HG03469 (cell line): ENCODE data around the gene SOX13.

Source experiments
- ATAC-seq: cut with Tn5 transposase; IDR thresholded peaks from one replicate; pipeline ENCODE4 v1.9.1; 2021; ENCODE audit warnings: mild to moderate bottlenecking, moderate library complexity, moderate number of reproducible peaks; ENCODE audit not compliant: unreplicated experiment

Gene SOX13

GRCh38 chr1:204130178-204130577 is 57.3 kb downstream of the SOX13 start:
- ATAC-seq = no peak

- no peak for ATAC-seq
Measured at GRCh38 chr1:204130981-204131892, 58.3 kb downstream of the SOX13 start.

DNA sequence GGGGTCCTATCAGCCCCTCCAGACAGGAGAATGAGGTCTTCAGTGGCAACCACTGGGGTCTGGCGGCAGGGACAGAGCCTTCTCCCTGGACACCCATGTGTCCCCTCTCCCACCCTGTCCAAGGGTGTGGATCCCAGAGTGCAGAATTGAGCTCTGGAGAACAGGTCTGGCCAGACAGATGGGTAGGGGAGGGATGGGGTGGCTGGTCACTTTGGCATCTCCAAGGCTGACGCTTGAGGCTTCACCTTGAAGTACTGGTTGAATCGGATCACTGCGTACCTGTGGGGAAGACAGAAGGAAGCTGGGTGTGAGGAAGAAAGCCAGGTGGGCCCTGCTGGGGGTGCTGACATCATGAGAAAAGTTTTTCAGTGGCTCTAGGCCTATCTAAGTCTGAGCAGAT is 59.1 kb downstream of the SOX13 start:
- ATAC-seq = no peak

GRCh38 chr1:204132718-204133117 is 59.8 kb downstream of the SOX13 start:
- ATAC-seq = no peak

GRCh38 chr1:204134103-204134502 is 61.2 kb downstream of the SOX13 start:
- ATAC-seq = no peak

- ATAC-seq = no peak
Measured at GRCh38 chr1:204136814-204137213, 63.9 kb downstream of the SOX13 start.

DNA sequence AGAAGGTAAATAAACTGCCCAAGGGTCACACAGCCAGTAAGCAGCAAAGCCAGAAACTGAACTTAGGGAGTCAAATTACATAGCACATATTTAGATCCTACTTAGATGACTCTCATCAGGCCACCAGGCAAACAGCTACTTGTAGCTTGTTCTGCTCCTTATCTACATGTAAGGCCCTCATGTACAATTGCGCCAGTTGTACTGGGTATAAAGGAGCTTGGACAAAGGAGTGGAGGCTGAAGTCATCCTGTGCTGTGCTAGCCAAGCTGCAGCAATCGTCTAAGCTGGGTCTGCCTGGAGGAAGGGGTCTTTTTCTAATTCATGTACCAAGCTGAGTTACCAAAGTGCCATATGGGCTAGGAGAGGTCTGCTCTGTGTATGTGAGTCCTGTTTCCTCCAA is 66.2 kb downstream of the SOX13 start:
- ATAC-seq = no peak

GRCh38 chr1:204139952-204140351 is 67.0 kb downstream of the SOX13 start:
- no peak for ATAC-seq

DNA sequence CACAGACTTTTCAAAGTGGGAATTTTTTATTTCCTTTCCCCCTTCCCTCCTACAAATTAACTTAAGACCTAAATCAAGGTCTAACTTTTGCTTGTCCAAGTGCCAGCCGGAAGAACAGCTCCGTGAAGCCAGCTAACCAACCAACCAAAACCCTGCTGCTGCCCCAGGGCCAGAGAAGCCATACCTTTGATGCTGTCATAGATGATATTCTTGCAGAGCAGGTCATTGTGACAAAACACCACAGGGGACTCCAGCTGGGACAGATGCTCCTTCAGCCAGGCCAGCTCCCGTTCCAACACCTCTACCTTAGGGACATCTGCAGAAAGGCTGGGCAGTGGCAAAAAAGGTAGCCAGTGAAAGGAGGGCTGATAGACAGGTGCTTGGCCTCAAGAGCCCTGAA is 68.2 kb downstream of the SOX13 start:
- no peak for ATAC-seq

GRCh38 chr1:204142032-204142974 is 69.4 kb downstream of the SOX13 start:
- no peak for ATAC-seq

DNA sequence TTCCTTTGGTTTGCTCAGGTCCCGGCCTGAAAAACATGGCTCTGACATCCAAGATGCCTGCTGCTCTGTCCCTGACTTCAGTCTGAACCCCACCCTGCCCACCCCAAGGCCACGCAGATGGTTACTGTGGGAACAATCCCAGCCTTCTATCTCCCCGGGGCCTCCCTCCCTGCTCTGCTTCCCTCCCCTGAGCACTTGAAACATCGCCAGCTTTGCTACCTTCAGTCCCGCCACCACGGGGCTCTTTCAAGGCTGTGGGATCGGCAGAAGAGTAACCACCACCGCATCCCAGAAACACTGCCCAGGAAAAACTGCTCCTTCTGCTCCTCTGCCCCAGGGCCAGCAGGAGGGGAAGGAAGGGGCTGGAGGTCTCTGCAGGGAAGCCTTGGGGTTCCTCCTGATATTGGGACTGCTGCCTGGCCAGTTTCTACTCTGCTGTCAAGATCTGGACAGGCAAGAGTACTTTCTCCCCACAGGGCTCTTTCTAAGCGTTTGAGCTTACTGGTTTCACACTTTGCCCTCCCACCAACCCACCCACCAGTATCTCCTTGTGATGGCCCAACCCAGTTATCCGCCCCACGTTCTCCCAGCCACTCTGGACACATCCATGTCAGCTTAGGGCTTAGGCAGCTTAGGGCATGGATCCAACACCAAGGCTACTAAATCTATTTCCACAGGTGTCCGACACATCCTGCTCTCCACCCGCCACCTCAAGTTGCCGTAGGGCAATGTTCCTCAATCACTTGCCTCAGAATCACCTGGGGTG is 70.5 kb downstream of the SOX13 start:
- ATAC-seq = no peak

DNA sequence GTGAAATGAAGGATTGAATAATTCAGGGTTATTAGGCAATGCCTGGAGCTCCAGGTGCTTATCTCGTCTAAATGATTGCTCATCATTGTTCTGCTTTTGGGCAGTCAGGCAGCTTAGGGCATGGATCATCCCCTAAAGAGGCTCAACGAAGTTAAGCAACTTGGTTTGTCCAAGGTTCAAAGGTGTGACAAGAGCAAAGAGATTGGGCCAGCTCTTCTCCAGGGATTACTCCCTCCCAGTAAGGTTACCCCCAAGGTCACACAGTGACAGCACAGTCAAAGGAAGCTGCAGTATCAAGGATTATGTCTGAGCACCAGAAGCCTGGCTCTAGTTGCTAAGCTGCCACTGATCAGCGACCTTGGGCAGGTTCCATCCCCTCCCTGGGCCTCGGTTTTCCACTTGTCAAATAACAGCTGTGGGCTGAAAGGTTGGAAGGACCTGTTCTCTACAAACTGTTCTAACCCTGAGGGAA is 72.2 kb downstream of the SOX13 start:
- no peak for ATAC-seq

DNA sequence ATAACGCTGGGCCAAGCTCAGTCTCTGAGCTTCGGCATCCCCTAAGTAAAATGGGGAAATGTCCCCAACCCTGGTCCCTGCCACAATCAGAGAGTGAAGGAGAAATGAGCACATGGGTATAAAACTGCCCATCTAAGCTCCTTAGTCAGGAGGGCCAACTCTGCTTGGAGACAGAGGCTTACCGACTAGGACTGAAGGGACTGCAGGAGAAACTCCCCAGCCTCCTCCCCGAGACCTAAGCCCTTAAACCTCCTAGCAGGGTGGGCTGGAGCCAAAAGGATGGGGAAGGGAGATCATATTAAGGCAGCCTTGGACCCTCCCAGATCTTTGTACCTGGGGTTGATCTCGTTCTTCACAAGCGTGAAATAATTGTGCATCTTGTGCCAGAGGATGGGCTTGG is 73.4 kb downstream of the SOX13 start:
- ATAC-seq = no peak

DNA sequence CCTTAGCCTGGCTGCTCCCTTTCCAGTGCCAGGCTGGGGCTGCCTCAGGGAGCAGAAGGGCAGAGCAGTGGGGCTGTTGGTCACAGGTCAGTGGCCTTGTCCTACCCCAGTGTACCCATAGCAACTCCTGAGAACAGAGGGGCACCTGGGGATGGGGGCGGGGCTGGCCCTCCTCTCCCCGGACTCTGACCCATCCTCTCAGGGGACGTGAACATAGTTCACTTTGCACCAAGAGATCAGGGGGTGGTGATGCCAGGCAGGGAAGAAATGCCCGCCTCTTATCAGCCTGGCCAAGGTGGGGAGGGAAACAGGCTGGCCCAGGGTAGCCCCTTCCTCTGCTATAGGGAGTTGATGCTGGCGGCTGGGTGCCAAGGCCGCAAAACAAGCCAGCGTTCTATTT is 74.0 kb downstream of the SOX13 start:
- ATAC-seq = no peak

DNA sequence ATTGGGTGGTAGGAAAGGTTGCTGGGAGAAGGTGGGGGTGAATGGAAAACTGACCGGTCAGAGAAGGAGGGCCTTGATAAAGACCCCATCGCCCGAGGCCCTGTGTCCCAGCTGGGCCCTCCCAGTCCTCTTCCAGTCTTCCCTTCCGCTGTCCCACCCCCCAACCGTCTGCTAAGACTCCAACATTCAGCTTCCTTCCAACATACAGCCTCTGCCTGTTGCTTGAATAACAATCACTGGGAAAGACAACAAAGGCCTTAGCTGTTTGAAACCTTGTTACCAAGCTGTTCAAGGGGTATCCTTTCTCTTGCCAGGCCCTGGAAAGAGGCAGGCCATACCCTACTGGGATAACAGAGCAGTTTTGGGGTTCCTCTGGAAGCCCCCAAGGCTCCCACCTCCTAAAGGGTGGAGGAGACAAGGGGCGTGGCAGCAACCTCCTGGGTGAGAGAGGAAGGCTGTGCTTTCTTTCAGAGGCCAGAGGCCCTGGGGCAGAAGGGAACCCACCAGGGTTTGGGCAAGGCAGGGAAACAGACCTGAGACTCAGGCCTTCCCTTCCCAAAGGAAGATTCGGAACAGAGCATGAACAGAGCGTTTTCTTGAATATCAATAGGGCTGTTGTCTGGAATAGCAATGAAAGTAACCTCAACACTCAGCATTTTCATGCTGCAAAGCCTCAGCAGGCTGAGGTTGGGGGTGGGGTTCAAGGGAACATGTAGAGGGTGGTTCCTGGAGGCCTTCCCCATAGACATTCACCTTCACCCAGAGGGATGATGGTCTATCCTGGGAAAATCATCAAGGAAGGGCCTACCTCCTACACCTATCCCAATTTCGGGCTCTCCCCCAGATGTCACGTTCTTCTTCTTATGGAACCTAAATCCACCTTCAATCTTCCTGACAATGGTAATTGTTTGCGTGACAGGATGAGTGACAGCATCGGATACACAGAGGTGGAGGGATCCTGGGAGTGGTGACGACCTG is 74.8 kb downstream of the SOX13 start:
- ATAC-seq = no peak

GRCh38 chr1:204149107-204149506 is 76.2 kb downstream of the SOX13 start:
- ATAC-seq = no peak

DNA sequence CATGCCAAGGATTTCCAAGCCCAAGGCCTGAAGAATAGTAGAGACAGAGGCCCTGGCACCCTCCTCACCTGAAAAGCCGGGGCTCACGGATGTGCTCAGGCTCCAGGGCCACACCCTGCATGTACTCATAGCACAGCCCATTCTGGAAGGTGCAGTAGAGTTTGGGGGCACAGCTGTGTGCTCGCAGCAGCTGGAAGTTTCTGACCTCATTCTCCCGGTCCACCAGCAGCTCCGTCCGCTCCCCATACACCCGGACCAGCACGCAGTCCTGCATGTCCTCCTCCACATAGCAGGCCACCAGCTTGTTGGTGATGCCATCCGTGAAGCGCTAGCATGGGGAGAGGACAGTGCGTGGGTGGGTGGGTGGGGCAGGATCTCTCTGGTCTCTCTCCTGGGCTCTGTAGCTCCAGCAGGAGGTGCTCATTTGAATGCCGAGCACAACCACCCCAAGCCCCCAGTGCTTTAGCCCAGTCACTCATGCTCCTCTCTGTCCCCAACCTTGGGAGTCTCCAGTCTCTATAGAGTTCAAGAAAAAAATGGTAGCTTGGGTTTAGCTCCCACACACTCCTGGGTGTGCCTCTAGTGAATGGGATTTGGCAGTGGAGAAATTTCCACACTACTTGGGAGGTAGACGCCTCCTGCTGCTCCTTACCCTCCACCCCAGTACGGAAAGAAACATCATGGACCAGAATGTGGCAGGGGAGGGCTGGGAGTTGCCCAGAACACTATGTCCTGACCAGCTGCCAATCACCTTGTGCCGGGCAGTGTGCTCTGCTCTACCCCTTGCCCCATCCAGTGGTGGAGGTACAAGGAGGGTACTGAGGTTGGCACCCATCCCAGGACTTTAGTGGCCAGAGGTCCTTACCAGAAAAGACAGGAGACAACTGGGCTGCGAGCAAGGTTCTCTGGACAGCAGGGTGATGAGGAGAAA is 77.0 kb downstream of the SOX13 start:
- no peak for ATAC-seq

- ATAC-seq = no peak
Measured at GRCh38 chr1:204150702-204151551, 78.0 kb downstream of the SOX13 start.
